SKM-1 treated with dmso at 0.1 percent for 144 hours (cell line): ENCODE data around the gene OR2AT4.
"Not testable (repeated sequence)": the region's sequence is repeated elsewhere in the genome, so short reads cannot be mapped to it uniquely, and the experiment has no call there.

Source experiments
- DNase-seq: peaks from one replicate; lab custom pipeline; 2025; ENCODE audit not compliant: unreplicated experiment; lab: John Stamatoyannopoulos, UW

The OR2AT4 gene

DNA sequence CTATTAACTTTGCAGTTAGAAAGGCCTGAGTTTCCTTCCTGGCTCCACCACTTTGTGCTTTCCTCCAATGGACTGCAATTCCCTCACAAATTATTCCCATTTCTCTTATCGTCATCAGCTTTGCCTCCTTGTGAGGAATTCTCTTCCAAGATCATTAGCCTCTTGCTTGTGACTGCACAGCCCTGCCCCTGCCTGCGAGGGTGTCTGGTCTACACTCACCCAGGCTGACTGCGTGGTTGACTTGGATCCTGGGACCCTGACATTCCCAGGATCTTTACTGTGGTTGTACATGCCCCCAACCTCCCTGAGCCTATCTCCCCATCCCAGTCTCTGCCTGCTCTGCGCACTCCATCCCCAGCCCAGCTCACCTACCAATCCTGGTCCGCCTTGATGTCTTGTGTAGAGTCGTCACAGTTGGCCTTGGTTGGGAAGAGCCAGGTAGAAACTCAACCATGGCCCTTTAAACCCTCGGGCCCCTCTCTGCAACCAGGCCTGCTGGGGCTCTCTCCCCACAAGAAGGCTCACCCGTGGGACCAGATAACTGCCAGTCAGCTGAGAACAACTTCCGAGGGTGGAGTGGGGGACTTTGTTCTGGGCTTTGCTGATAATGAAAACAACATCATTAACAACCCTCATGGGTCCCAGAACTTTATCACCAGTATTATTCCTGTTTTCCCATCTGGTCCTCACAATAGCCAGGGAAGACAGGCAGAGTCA is at the start of gene OR2AT4:
OR2AT4 (minus strand) TSS at position 421 of the 717 bp plus-strand sequence.
- no peak for DNase-seq

DNA sequence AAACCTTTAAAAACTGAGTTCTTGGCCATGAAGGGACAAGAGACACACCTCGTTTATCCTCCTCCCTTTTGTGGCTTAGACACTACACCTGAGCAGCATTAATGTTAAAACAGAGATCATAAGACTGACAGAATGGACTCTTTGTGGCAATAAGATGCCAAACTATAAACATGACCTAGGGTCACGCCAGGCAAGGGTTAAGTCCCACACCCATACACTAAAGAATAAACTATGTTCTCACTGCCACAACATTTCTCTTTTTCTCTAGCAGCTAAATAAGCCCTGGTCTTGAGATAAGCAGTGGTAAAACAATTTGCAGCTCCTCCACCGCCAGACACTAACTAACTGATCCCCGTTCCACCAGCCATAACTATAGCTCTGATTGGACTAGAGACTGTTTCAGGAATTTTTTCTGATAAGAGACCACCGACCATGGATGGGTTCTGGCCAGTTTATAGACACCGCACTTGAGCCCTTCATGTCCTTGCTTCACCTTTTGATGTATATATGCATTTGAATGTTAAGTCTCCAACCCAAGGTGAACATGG is 49.4 kb upstream of the OR2AT4 start:
- no peak for DNase-seq

DNA sequence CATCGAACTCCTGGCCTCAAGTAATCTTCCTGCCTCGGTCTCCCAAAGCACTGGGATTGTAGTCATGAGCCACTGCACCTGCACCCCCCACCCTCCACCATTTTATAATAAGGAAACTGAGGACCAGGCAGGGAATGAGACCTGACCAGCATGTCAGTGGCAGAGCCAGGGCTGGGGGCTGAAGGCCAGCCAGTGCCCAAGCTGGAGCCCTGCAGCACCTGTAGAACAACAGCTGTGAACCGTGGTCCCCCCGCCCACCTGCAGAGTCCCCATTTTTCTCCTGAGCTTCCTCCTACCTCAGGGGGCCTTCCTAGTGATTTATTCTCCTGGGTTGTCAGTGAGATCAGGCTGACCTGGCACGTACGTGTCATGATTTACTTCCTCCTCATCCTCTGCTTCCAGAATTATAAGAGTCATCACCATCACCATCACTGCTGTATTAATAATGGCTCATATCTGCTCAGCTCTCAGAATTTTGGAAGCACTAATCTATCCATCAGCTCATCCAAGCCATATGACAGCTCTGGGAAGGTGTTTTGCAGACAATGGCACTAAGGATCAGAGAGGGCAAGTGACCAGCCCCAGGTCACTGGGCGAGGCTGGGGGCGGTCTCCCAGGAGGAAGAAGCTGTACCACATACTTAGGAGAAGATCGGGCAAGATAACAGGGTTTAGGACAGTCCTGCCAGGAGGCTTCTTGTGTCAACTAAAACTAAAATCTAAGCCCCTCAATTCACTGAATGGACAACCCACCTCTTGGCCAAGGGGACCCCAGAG is 48.7 kb upstream of the OR2AT4 start:
- DNase-seq, result no peak

DNA sequence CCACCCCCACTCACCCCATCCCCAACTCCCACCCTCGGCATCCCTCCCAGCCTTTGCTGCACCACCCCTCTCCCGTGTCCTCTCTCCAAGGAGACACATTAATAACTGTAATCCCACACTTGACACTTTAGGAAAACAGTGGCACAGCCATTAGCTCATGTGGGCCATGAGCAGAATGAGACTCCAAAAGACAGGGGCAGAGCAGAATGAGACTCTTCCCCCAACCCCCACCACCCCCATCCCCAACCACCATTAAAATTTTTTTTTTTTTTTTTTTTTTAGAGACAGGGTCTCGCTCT is 48.0 kb upstream of the OR2AT4 start:
- no peak for DNase-seq

DNA sequence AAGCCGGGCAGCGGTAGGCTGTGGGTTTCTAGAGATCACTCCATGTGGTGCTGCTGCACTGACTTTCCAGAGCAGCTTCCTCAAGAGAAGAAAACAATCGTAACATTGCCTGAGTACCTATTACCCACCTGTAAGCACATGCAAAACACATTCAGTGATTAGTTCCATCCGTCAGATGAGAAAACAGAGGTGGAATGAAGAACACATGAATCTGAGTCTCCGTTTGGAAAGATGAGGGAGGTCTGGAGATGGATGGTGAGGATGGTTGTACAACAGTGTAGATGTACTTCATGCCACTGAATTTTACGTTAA is 46.7 kb upstream of the OR2AT4 start:
- no peak for DNase-seq

DNA sequence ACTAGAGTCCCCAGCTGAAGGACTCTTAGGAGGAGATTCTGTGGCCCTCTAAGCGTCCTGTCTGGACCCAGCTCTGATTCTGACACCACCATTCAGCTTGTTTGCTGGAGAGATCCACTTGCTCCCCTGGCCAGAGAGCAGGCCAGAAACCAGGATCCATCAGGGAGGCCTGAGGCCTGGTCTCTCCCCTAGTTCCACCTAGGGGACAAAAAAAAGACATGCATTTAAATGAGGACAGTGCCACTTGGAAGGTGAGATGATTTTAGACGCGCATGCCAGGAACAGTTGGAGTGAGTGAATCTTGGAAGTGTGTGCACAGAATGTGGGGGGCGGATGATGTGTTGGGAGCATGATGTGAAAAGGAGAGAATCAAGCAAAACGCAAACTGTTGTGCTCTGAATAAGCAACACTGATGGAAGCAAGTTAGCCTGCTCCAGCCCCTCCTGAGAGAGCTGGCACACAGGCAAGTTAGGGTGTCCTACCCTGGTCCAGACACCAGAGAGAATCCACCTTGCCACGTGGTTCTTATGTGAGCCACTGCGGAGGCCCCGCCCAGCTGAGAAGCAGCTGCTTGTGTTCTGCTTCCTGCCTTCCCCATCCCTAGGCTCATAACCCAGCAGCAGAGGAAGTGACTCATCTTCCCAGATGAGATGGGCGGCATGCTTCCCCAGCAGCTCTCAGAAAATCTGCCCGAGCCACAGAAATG is 46.2 kb upstream of the OR2AT4 start:
- peak; percentile 90 for DNase-seq

DNA sequence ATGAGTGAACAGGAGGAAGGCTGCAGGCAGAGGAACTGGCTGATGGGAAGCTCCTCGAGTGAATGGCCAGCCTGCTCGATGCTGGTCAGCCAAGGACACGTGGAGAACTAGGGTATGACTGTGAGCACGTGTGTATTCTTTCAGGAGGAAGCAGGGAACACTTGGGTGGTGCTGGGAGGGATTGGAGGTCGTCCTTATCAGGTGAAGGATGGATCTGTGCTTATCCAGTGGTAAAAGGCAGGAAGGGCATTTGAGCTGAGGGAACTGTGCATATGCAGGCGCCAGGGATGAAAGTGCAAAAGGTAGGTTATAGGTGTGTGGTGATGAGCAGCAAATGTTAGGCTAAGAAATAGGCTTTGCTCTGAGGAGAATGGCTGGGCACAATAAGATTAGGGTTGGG is 44.5 kb upstream of the OR2AT4 start:
- no peak for DNase-seq

DNA sequence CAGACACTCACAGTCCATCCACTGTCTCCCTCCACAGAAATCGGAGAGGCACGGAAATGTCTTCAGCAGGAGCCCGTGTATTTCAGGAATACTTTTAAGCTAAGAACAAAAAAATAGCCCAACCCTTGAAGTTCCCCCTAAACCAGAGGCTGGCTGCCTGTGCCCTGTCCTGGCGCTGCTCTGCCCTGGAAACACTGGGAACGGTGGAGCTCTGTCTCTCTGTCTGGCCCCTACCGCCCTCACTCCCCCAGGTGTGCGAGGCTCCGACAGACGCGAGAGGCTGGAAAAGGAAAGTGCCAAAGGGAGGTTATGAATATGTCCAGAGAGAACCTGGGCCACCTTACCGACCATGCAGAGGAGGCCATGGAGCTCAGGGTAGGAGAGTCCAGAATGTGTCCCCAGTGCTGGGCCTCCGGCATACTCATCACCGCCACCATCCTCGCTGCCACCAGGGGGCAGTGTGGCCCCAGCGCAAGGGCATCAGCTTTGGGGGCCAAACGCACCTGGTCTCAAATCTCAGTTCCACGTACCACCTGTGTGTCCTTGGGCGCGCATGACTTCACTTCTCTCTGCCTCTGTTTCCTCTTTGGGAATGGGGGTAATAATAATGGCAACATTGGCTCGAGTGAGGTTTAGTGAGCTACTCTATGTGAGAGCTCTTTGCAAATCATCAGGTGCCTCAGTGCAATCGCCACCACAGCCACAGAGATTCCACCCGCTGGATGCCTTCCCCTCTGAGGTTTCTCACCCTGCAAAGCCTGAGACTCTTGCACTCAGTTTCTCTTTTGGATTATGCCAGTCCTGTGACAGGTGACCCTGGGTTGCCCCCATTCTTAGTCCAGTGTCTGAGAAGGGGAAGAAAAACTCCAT is 43.8 kb upstream of the OR2AT4 start:
- peak; percentile 13 for DNase-seq

DNA sequence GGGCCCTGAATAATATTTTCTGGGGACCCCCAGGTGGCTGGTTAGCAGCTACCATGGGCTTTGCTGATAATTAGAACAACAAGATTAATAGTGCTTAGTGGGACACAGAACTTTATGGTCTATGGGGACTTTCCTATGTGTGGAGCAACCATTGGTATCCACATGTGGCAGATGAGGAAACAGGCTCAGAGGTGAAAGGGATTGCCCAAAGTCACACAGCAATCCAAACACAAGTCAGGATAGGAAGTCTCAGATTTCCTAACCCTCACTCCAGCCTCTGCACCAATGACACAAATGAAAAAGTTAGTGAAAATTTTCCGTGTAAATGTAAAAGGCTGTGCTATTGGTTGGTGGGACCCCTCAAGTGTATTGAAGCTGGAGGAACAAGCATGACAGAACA is 39.0 kb upstream of the OR2AT4 start:
- DNase-seq, result no peak

DNA sequence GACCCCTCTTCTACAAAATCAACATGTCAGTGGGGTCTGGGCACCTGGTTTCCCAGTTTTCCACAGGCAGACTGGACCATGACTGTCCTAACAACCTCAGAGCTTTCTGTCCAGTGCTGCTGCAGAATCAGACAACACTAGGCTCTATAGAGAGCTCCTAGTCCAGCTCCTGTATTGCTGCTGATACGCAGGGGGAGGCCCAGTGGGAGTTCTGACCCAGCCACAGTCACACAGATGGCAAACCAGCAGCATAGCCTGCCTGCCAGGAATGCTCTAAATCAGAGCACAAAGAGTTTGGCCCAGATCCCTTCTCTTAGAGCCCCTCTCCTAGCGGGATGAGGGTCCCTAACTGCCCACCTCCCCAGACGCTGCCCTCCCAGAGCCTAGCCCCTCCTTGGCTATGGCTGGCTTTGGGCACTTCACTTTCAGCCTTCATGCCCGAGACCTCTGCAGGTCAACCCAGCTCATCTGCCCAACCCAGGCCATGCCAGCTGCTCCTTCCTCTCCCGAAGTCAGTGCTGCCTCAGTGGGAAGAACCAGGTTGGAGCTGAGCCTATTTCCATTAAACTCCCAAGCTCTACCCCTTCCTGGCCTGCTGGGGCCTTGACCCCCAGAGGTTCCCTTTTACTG is 38.5 kb upstream of the OR2AT4 start:
- DNase-seq, result no peak

DNA sequence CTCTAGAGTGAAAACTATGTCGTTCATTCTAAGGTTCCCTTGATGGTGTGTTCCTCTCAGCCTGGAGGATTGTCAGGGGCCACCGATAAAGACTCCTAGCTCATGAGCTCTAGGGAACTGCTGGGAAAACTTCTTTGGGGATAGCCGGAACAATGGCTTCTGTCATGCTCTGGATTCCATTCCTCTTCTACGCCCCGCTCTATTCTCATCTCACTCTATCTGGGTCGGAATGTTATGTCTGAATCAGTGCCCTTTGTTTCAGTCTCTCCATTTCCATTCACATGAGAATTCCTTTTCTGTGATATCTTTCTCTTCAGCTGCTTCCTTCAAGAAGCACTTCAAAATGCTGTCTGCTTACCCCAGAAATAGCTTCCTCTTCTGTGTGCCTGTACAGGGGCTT is 37.3 kb upstream of the OR2AT4 start:
- no peak for DNase-seq

DNA sequence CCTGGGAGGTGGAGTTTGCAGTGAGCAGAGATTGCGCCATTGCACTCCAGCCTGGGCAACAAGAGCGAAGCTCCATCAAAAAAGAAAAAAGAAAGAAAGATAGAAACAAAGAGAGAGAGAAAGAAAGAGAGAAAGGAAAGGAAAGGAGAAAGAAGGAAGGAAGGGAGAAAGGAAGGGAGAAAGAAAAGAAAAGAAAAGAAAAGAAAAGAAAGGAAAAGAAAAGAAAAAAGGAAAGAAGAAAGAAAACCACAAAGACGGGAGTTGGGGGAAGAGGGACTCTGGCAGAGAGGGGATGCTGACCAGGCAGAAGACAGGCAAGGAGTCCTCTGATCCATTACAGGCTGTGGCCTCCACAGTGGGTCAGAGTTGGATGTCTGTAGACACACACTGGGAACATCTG is 35.4 kb upstream of the OR2AT4 start:
- DNase-seq, result no peak

DNA sequence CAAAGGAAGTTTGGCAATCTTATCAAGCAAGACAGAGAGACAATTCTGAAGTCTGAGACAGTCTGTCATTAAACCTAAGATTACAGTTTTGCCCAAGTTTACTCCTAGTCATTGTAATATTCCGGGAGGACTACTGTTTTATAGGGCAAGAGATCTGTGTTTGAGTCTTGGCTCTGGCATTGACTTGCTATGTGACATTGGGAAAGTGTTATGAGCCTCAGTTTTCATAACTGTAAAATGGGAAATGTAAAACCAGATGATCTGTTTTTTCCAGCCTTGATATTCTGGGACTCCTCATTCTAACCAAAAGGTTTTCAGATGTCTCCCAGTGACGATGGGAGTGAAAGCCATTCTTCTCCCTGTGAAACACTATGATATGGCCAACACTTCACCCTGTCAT is 29.9 kb upstream of the OR2AT4 start:
- DNase-seq, result no peak

DNA sequence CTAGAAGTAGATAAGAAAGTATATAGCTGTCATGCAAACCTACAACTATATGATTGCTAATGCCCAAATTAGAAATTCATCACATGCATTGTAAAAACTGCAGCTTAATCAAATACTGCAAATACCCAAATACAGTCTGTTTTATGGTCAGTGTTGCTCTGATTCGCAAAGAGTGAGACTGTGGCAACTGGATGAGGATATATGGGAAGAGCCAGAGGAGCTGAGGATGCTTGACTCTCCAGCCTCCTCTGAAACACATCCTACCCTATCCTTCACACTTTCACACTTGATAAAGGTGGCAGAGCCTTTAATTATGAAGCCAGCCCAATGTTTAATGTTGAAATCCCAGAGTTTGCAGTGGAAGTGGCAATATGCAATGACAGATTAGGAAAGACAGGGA is 21.9 kb upstream of the OR2AT4 start:
- no peak for DNase-seq

DNA sequence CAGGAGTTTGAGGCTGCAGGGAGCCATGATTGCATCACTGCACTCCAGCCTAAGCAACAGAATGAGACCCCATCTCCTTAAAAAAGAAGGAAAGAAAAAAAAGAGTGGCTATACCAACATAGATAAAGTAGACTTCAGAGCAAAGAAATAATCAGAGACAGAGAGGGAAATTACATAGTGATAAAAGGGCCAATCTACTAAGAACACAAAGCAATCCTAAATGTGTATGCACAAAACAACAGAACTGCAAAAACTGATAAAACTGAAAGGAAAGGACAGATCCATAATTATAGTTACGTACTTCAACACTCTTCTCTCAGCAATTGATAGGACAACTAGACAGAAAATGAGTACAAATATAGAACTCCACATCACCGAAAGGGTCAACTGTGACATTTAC is 17.8 kb upstream of the OR2AT4 start:
- DNase-seq, result no peak

DNA sequence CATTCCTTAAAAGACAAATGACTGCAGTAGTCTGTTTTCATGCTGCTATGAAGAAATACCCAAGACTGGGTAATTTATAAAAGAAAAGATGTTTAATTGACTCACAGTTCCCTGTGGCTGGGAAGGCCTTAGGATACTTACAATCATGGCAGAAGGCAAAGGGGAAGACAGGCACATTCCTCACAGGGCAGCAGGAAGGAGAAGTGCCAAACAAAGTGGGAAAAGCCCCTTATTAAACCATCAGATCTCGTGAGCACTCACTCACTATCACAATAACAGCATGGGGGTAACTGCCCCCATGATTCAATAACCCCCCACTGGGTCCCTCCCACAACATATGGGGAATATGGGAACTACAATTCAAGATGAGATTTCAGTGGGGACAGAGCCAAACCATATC is 16.4 kb upstream of the OR2AT4 start:
- DNase-seq, result no peak

DNA sequence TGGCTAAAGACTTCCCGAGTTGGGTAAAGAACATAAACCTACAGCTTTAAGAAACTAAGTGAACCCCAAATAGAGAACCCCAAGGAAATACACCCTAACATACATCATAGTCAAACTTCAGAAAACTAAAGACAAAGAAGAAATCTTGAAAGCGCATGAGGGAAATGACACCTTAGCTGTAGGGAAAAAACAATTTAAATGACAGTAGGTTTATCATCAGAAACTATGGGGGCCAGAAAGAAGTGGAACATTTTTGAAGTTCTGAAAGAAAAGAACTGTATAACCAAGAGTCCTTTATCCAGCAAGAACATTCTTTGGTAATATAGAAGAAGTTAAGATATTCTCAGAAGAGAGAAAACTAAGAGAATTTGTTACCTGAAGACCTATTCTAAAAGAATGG is 15.5 kb upstream of the OR2AT4 start:
- DNase-seq, result no peak

DNA sequence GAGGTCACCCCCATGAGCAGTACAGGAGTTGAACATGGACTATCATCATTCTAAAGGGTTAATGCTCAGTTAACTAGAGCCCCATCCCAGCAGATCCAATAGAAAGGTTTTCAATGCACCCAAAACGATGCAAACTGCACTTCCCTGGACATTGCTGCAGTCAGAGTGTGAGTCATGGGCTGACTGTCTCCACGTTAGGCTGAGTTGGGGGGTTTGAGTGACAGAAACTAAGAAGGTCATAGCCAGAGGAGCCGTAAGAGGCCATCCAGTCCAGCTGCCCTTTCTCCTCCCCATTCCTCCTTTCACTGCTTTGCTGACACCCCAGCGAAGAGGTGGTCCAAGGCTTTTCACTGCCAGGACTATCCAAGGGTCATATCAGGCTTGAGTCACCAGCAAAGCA is 10.5 kb upstream of the OR2AT4 start:
- no peak for DNase-seq

DNA sequence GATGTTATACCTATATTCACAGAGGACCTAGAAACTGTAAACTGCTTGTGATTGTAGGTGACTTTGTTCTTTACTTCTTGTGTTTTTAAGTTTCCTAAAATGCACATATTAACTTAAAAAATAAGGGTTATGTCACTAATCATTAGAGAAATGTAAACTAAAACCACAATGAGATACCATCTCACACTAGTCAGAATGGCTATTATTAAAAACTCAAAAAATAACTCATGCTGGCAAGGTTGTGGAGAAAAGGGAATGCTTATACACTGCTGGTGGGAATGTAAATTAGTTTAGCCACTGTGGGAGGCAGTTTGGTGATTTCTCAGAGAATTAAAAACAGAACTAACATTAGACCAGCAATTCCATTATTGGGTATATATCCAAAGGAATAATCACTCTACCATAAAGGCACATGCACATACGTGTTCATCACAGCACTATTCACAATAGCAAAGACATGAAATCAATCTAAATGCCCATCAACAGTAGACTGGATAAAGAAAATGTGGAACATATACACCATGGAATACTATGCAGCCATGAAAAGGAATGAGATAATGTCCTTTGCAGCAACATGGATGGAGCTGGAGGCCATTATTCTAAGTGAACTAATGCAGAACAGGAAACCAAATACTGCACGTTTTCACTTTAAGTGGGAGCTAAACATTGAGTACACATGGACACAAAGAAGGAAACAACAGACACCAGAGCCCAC is 9.4 kb upstream of the OR2AT4 start:
- not testable (repeated sequence) for DNase-seq

DNA sequence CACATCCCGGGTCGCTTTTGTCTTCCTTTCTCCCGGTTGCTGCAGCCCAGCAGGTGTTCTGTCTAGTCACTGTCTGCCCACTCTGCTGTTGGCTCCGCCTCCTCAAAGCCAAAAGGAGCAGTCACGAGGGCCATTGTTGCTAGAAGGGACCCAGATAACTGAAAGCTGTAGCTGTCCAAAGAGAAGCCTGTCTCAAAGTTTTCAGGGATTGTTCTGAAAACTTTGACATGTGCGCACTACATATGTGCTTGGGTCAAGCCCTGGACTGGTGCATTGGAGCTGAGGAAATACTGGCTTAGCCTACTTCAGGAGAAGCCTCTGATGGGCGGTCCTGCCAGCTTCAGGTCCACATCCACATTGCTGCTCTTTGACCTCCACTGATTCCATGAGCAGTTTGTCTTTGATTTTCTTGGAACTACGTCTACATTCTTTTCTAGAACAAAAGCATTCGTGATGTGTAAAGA is 8.8 kb upstream of the OR2AT4 start:
- no peak for DNase-seq
